Hepatic stellate cell (primary cell): ENCODE results near the gene LYRM7.
"Not testable (repeated sequence)": the region's sequence is repeated elsewhere in the genome, so short reads cannot be mapped to it uniquely, and the experiment has no call there.

Experiments
- DNase-seq: peaks from one replicate; pipeline ENCODE4 v3.0.0; 2011; ENCODE audit warnings: low spot score

The LYRM7 gene

GRCh38 chr5:131221008-131221703 lies 50.4 kb downstream of the LYRM7 start:
- no peak for DNase-seq

- peak; percentile 8 for DNase-seq
Measured at GRCh38 chr5:131221888-131222287, 51.1 kb downstream of the LYRM7 start.

- DNase-seq = no peak
Measured at GRCh38 chr5:131222731-131223130, 52.0 kb downstream of the LYRM7 start.

- no peak for DNase-seq
Measured at GRCh38 chr5:131223751-131224386, 53.1 kb downstream of the LYRM7 start.

GRCh38 chr5:131224387-131225201 lies 53.9 kb downstream of the LYRM7 start:
- DNase-seq = no peak

- DNase-seq = no peak
Measured at GRCh38 chr5:131225282-131225974, 54.7 kb downstream of the LYRM7 start.

- no peak for DNase-seq
Measured at GRCh38 chr5:131226899-131227298, 56.2 kb downstream of the LYRM7 start.

- no peak for DNase-seq
Measured at GRCh38 chr5:131228646-131229045, 57.9 kb downstream of the LYRM7 start.

- no peak for DNase-seq
Measured at GRCh38 chr5:131229623-131230022, 58.9 kb downstream of the LYRM7 start.

GRCh38 chr5:131230406-131230805 lies 59.7 kb downstream of the LYRM7 start:
- no peak for DNase-seq

GRCh38 chr5:131239686-131240085 lies 68.9 kb downstream of the LYRM7 start:
- no peak for DNase-seq

- peak; percentile 48 for DNase-seq
Measured at GRCh38 chr5:131242728-131243255, 72.0 kb downstream of the LYRM7 start.

GRCh38 chr5:131245312-131245711 lies 74.6 kb downstream of the LYRM7 start:
- no peak for DNase-seq

GRCh38 chr5:131245948-131246347 lies 75.2 kb downstream of the LYRM7 start:
- DNase-seq = no peak

- DNase-seq = no peak
Measured at GRCh38 chr5:131246504-131246903, 75.8 kb downstream of the LYRM7 start.

- DNase-seq = no peak
Measured at GRCh38 chr5:131250751-131251475, 80.2 kb downstream of the LYRM7 start.

GRCh38 chr5:131252824-131253171 lies 82.1 kb downstream of the LYRM7 start:
- DNase-seq = no peak

- not testable (repeated sequence) for DNase-seq
Measured at GRCh38 chr5:131254025-131254424, 83.3 kb downstream of the LYRM7 start.

GRCh38 chr5:131254741-131255140 lies 84.0 kb downstream of the LYRM7 start:
- no peak for DNase-seq
